OCI-LY3 (cell line): ENCODE results near the gene MCCC2.
"Not testable (repeated sequence)": the region's sequence is repeated elsewhere in the genome, so short reads cannot be mapped to it uniquely, and the experiment has no call there.

Experiments used
- H2AFZ ChIP-seq: fragments of 200-600, 300-600 bp; shearing (Covaris generic); 2 replicates; pipeline ENCODE4 v1.6.0; 2014; ENCODE audit warnings: antibody characterized with exemption, low read depth, low read length
- H3K27ac ChIP-seq: fragments of 200-600, 300-600 bp; sonication (generic); 2 replicates; pipeline ENCODE4 v1.5.1; 2014; ENCODE audit warnings: mild to moderate bottlenecking, low read length, moderate library complexity, mixed read lengths
- H3K27me3 ChIP-seq: fragments of 200-600, 300-600 bp; sonication (generic); 2 replicates; pipeline ENCODE4 v1.6.1; 2014; ENCODE audit warnings: low read depth, low read length, mixed read lengths
- H3K36me3 ChIP-seq: fragments of 200-600, 300-600 bp; sonication (generic); replicated peaks from 2 replicates; pipeline ENCODE3; 2014; ENCODE audit warnings: low read depth, low read length, mixed read lengths
- H3K4me1 ChIP-seq: fragments of 300-600, 200-600 bp; sonication (generic); 2 replicates; pipeline ENCODE4 v1.6.1; 2014; ENCODE audit warnings: low read length, mixed read lengths
- H3K4me2 ChIP-seq: fragments of 200-600, 300-600 bp; sonication (generic); 2 replicates; pipeline ENCODE4 v1.6.1; 2014; ENCODE audit warnings: low read length, mixed read lengths
- H3K4me3 ChIP-seq: fragments of 300-600, 200-600 bp; sonication (generic); 2 replicates; pipeline ENCODE4 v1.5.1; 2014; ENCODE audit warnings: antibody characterized with exemption, mild to moderate bottlenecking, low read length, moderate library complexity
- H3K79me2 ChIP-seq: fragments of 300-600, 200-600 bp; shearing (Covaris generic); 2 replicates; pipeline ENCODE4 v1.6.1; 2014; ENCODE audit warnings: mild to moderate bottlenecking, low read length, mixed read lengths
- H3K9ac ChIP-seq: fragments of 300-600, 200-600 bp; shearing (Covaris generic); 2 replicates; pipeline ENCODE4 v1.6.0; 2014; ENCODE audit warnings: mild to moderate bottlenecking, low read length, moderate library complexity
- H3K9me3 ChIP-seq: fragments of 200-600, 300-600 bp; shearing (Covaris generic); 2 replicates; pipeline ENCODE4 v1.6.1; 2014; ENCODE audit warnings: low read length, mixed read lengths; ENCODE audit not compliant: insufficient read depth
- H4K20me1 ChIP-seq: fragments of 200-600, 300-600 bp; sonication (generic); 2 replicates; pipeline ENCODE4 v1.6.1; 2016; ENCODE audit warnings: low read length, mixed read lengths; ENCODE audit not compliant: insufficient read depth
- CTCF ChIP-seq: fragments of 200-600, 300-600 bp; sonication (generic); IDR thresholded peaks from 2 replicates; pipeline ENCODE4 v1.5.1; 2014; ENCODE audit warnings: antibody characterized with exemption, low read length, low read depth
- EZH2phosphoT487 ChIP-seq: fragments of 200-600 bp; shearing (Covaris generic); IDR thresholded peaks from 2 replicates; pipeline ENCODE4 v1.6.1; 2018; ENCODE audit warnings: antibody characterized with exemption, mixed run types, low read depth

The MCCC2 gene

GRCh38 chr5:71563161-71563560, 24.0 kb upstream of the MCCC2 start:
- no peak overlapping the region for H3K4me3 ChIP-seq
- no peak overlapping the region for H3K9ac ChIP-seq
- no peaks in the 10 kb centered on the region for H4K20me1 ChIP-seq
- peaks cover 11% of the 10 kb centered on the region for H3K36me3 ChIP-seq
- TF ChIP-seq EZH2phosphoT487 (no peak), CTCF (no peak)
- H3K27me3 ChIP-seq = no peaks in the 10 kb centered on the region
- no peaks in the 10 kb centered on the region for H3K9me3 ChIP-seq
- no peak overlapping the region for H2AFZ ChIP-seq
- H3K4me2 ChIP-seq = no peak overlapping the region
- H3K27ac ChIP-seq = no peak overlapping the region
- H3K79me2 ChIP-seq = no peaks in the 10 kb centered on the region
- H3K4me1 ChIP-seq = no peaks in the 10 kb centered on the region

GRCh38 chr5:71564895-71565294, 22.2 kb upstream of the MCCC2 start:
- H3K79me2 ChIP-seq = no peaks in the 10 kb centered on the region
- peaks cover 7% of the 10 kb centered on the region for H3K36me3 ChIP-seq
- H3K4me3 ChIP-seq = no peak overlapping the region
- no peak overlapping the region for H3K4me2 ChIP-seq
- no peak for TF ChIP-seq EZH2phosphoT487
- TF ChIP-seq CTCF = no peak
- no peak overlapping the region for H3K9ac ChIP-seq
- H3K4me1 ChIP-seq = no peaks in the 10 kb centered on the region
- no peak overlapping the region for H2AFZ ChIP-seq
- H3K9me3 ChIP-seq = no peaks in the 10 kb centered on the region
- no peaks in the 10 kb centered on the region for H4K20me1 ChIP-seq
- no peaks in the 10 kb centered on the region for H3K27me3 ChIP-seq
- no peak overlapping the region for H3K27ac ChIP-seq

GRCh38 chr5:71569748-71570509, 17.2 kb upstream of the MCCC2 start:
- Histone ChIP-seq H3K4me3 (no peak overlapping the region), H3K4me1 (no peaks in the 10 kb centered on the region), H2AFZ (no peak overlapping the region), H3K36me3 (peaks cover 2% of the 10 kb centered on the region), H3K9ac (no peak overlapping the region), H3K27me3 (no peaks in the 10 kb centered on the region), H3K79me2 (no peaks in the 10 kb centered on the region), H3K27ac (no peak overlapping the region), H3K4me2 (no peak overlapping the region), H3K9me3 (no peaks in the 10 kb centered on the region), H4K20me1 (no peaks in the 10 kb centered on the region)
- TF ChIP-seq EZH2phosphoT487 (no peak), CTCF (no peak)

- H3K4me3 ChIP-seq, H3K27ac ChIP-seq, H3K79me2 ChIP-seq, H3K27me3 ChIP-seq, H3K4me1 ChIP-seq, H2AFZ ChIP-seq, H3K36me3 ChIP-seq, H3K4me2 ChIP-seq, H4K20me1 ChIP-seq, H3K9ac ChIP-seq, H3K9me3 ChIP-seq: not testable (repeated sequence)
Measured at GRCh38 chr5:71571811-71572210, 15.3 kb upstream of the MCCC2 start.
